ENCODE data around the gene MTRF1L.

- no peak for TF ChIP-seq CTCF (IDR thresholded peaks at IDR 0.05; ENCODE audit: low read depth, low read length)
- TF ChIP-seq MAX (IDR thresholded peaks at IDR 0.05; ENCODE audit: low read depth, low read length) = no peak
- TF ChIP-seq POLR2A (IDR thresholded peaks at IDR 0.05; ENCODE audit: extremely low read depth, insufficient read length) = no peak
- no peak for TF ChIP-seq MYC (IDR thresholded peaks at IDR 0.05; ENCODE audit: low read depth, low read length)
Observed at GRCh38 chr6:153044295-153044694, 41.8 kb upstream of the MTRF1L start.
